Glomerular visceral epithelial cell (primary cell): ENCODE measurements around the gene AFF2.
"Not testable (repeated sequence)": the region's sequence is repeated elsewhere in the genome, so short reads cannot be mapped to it uniquely, and the experiment has no call there.

ENCODE experiments used
- DNase-seq: peaks from one replicate; pipeline ENCODE4 v3.0.0-alpha.2; 2016; ENCODE audit errors: extremely low spot score

AFF2 gene

DNA sequence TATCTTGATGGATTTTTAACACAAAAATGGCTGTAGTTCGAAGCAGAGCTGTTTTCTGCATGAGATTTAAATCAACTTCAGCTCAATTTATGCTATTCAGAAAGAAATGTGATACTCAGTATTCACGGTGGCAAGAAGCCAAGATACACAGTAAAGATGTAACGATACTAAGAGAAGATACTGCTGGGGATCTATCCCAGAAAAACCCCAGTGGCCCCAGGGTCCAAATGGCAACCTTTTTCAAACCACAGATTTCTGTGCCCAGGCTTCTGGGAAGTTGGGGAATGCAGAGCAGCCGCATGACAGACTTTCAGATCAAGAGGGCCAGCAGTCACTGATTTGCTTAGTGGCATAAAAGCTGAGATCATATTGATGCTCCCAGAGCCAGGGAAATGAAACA, 353.9 kb downstream of the AFF2 start:
- DNase-seq = peak; percentile 19

- DNase-seq = no peak
Measured at GRCh38 chrX:148856505-148856904, 356.1 kb downstream of the AFF2 start.

GRCh38 chrX:148865277-148866210, 365.1 kb downstream of the AFF2 start:
- no peak for DNase-seq

- no peak for DNase-seq
Measured at GRCh38 chrX:148867596-148867995, 367.2 kb downstream of the AFF2 start.

- peak; percentile 89 for DNase-seq
Measured at GRCh38 chrX:148871422-148872160, 371.2 kb downstream of the AFF2 start.

DNA sequence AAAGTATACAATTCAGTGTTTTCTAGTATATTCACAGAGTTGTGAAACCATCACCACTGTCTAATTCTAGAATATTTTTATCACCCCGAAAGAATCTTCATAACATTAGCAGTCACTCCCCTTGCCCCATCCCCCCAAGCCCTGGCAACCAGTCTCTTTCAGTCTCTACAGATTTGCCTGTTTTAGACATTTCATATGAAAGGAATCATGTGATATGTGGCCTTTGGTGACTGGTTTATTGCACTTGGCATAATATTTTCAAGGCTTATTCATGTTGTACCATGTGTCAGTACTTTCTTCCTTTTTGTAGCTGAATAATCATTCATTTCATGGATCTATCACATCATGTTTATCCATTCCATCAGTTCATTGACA, 371.7 kb downstream of the AFF2 start:
- no peak for DNase-seq

GRCh38 chrX:148872881-148873280, 372.5 kb downstream of the AFF2 start:
- peak; percentile 5 for DNase-seq

DNA sequence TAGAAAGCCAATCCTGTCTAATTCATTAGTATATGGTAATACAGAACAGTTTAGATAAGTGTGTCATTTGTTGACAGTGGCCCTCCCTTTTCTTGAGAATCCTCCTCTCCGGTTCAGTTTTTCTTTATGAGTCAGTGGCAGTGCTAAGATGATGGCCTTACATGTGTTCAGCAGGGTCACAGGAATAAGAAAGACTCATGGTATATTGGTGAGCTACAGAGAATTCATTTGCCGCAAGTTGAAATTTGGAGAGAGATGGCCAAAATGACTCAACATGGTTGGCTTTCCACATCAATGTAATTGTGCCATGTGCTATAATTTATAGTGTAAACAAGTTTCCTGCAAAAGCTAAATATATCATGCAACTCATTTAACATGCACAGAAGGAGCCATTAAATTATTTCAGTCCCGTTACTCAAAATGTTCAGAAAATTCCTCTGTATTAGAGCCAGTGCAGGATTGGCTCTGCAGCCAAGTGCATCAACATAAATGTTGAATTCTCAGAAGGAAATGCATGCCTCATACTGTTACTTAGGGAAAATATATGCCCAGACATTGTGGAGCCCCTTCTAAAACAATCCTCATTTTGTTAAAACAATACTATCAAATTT, 374.3 kb downstream of the AFF2 start:
- no peak for DNase-seq

DNA sequence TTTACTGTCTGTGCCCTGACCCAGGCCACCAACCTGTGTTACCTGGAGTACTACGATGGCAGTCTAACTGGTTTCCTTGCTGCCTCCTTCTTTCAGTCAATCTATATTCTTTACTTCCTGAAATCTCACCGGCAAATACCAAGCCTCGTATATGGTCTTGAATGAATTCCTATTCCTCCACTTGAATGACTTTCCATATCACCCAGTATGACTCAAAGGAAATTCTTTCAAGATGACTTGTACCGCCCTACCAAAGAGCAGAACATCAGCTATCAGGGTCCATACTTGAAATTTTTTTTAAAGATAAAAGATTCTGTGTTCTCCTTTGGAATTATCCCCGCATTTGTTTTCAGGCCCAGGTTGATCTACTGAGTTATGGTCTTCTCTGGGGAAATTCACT, 378.0 kb downstream of the AFF2 start:
- DNase-seq = peak; percentile 58

DNA sequence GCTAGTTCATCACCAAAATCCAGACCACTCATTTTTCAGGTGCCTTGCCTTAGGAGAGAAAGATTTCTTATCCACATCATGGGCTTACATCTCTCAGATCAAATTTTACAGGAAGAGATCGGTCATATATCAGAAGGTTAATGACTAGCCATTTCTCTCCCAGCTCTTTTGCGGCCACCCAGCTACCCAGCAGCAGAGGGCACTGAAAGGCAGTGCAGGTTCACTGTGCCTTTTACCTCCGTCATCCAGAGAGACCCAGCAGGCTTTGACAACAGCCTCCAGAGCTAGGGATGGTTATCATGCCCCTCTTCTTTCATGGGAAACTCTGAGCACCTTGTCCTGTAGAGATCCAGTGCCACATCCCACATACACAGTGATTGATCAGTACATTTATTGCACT, 384.8 kb downstream of the AFF2 start:
- no peak for DNase-seq

DNA sequence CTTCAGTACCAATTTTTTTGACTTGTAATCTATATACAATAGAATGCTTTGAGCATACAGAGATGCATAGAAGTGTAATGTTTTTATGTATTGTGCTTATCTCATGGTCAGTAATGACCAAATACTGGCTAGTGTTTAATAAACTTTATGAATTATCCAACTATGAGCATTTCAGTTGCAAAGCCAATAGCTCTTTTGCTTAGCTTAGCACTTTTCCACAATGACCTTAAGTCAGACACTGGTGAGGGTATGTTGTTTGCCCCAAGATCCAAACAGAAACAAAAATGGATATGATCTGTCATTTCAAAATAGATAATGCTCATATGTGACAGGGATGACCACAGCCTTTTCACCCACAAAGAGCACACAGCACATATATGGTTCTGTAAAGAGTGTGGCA, 393.0 kb downstream of the AFF2 start:
- DNase-seq = no peak

DNA sequence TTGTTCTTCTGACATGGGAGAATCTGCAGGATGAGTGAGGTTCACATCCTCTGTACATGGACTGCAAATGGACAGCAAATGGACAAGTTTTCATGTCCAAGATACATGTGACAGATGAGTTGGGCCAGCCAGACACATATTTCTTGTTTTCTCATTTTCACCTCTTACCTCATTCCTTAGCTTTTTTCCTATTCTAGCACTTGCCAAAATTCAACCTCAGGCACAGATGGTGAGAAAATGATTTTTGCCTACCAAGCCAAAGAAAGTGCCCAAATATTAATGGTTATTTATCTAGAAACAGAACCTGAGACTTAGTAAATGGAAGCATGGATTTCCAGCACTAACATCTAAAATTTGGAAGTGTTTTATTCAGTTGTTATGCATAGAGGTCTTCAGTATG, 402.2 kb downstream of the AFF2 start:
- DNase-seq = no peak

- no peak for DNase-seq
Measured at GRCh38 chrX:148903176-148903575, 402.8 kb downstream of the AFF2 start.

- no peak for DNase-seq
Measured at GRCh38 chrX:148904421-148905111, 404.1 kb downstream of the AFF2 start.

DNA sequence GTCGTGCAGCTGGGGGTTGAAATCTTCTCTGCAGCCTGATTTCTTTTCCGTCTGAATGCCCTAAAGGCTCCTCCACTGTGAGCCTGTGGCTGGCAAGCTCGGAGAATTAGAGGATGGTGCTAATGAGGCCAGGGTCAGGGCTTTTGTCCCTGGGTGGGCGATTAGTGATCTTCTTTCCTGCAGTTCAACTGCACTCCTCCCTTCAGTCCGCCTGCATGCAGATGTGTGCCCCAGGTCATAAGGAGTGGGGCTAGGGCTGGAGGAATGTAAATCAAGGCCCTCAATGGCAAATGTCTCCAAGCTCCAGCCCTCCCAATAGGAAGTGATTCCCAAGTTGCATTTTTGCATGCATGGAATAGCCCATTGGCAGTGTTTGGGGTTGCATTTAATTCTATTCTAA, 405.0 kb downstream of the AFF2 start:
- no peak for DNase-seq

- DNase-seq = not testable (repeated sequence)
Measured at GRCh38 chrX:148906628-148907027, 406.2 kb downstream of the AFF2 start.

DNA sequence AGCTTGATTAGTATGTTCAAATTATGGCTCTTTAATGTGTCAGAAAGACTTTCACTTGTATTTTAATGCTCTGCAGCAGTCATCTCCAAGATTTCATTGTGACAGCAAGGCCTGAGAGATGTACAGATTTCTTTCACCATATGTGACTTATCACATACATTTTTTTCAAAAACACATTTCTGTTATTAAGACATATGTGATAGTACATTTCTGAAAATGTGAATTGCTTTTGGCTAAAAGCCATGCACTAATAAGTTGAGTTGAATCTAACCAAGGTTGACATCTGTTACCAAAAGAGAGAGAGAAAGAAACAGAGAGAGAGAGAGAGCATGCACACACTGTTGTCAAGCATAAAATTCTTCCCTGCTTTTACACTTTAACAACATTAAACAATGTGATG, 409.3 kb downstream of the AFF2 start:
- no peak for DNase-seq

DNA sequence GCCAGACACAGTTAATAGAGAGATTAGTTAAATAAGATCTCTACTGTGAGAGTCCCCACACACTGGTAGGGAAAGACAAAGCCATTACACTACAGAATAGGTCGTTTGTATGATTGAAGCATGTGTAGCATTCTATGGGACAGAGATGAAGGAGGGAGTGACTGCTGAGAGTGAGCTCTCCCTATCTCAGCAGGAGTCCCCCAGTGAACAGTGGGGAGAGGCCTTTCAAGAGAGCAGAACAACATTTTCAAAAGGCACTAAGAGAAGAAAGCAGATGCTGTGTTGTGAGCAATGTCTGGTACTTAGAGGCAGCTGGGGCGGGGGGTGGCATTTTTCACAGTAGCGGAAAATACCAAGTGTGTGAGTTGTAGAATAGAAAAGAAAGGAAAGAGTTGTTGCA, 413.6 kb downstream of the AFF2 start:
- no peak for DNase-seq

- no peak for DNase-seq
Measured at GRCh38 chrX:148914783-148915182, 414.4 kb downstream of the AFF2 start.

DNA sequence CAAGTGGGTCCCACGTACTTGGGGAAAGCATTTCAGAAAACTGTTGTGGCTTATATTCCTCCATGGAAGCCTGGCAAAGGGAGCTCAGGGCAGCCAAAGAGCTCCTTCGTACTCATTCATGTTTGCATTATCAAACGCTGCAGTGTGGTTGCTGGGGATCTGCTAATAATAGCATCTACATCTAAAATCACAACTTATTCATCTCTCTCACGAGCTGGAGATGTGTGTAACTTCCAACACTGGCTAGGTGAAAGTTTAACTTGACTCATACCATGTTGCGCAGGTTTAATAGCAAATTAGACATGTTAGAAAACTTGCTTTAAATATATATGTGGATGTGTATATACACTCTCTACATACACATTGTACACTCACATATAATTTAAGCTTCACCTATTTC, 415.1 kb downstream of the AFF2 start:
- no peak for DNase-seq

- no peak for DNase-seq
Measured at GRCh38 chrX:148917441-148917840, 417.0 kb downstream of the AFF2 start.

GRCh38 chrX:148923631-148924030, 423.2 kb downstream of the AFF2 start:
- no peak for DNase-seq
